ENCODE measurements around the gene C1QL1.

DNA sequence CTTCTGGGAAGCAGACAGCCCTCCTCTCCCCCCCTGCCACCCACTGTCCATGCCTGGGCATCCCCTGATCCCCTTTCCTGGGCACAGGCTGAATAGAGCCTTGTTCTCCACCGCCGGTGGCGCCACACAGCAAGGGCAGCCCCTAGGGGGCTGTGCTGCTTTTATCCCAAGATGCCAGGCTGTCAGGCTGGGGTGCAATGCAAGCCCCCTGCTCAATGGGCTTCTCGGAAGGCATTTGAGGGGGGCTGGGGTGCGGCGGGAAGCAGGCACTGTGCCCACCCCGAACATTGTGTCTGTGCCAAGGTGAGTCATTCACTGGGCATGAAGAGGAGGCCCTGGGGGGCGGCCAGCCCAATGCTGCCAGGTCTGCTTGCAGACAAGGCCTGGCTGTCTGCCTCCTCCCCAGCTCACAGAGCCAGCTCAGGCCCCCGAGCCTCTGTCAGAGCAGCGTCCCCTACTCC, 51.3 kb downstream of the C1QL1 start:
- TF ChIP-seq EGR1 (IDR thresholded peaks at IDR 0.05): no peak
- TF ChIP-seq TEAD4 (IDR thresholded peaks at IDR 0.05): peak; percentile 62
- TF ChIP-seq YY1 (IDR thresholded peaks at IDR 0.05; ENCODE audit: low read depth): no peak
- TF ChIP-seq TAF1 (IDR thresholded peaks at IDR 0.05; ENCODE audit: low read depth): no peak
- TF ChIP-seq, protein P1, sequence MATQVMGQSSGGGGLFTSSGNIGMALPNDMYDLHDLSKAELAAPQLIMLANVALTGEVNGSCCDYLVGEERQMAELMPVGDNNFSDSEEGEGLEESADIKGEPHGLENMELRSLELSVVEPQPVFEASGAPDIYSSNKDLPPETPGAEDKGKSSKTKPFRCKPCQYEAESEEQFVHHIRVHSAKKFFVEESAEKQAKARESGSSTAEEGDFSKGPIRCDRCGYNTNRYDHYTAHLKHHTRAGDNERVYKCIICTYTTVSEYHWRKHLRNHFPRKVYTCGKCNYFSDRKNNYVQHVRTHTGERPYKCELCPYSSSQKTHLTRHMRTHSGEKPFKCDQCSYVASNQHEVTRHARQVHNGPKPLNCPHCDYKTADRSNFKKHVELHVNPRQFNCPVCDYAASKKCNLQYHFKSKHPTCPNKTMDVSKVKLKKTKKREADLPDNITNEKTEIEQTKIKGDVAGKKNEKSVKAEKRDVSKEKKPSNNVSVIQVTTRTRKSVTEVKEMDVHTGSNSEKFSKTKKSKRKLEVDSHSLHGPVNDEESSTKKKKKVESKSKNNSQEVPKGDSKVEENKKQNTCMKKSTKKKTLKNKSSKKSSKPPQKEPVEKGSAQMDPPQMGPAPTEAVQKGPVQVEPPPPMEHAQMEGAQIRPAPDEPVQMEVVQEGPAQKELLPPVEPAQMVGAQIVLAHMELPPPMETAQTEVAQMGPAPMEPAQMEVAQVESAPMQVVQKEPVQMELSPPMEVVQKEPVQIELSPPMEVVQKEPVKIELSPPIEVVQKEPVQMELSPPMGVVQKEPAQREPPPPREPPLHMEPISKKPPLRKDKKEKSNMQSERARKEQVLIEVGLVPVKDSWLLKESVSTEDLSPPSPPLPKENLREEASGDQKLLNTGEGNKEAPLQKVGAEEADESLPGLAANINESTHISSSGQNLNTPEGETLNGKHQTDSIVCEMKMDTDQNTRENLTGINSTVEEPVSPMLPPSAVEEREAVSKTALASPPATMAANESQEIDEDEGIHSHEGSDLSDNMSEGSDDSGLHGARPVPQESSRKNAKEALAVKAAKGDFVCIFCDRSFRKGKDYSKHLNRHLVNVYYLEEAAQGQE (IDR thresholded peaks at IDR 0.05; ENCODE audit: low read depth): no peak

Data from Ishikawa (cell line).